ENCODE measurements around the gene C6orf89.

C6orf89 gene

DNA sequence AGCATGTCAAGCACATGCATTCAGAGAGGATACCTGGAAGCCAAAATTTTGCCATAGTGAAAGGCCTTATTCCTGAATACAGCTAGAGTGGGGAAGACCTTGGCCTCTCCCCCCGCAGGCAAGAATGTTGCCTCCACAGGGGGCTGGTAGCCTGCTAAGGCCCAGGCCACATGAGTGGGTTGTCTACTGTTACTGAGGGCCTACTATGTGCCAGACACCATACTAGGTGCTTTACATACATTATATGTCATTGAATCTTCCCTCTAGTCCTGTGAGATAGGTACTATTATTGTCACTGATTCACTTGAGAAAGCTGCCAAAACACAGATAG, 68.1 kb downstream of the C6orf89 start:
- DNase-seq, result no peak

DNA sequence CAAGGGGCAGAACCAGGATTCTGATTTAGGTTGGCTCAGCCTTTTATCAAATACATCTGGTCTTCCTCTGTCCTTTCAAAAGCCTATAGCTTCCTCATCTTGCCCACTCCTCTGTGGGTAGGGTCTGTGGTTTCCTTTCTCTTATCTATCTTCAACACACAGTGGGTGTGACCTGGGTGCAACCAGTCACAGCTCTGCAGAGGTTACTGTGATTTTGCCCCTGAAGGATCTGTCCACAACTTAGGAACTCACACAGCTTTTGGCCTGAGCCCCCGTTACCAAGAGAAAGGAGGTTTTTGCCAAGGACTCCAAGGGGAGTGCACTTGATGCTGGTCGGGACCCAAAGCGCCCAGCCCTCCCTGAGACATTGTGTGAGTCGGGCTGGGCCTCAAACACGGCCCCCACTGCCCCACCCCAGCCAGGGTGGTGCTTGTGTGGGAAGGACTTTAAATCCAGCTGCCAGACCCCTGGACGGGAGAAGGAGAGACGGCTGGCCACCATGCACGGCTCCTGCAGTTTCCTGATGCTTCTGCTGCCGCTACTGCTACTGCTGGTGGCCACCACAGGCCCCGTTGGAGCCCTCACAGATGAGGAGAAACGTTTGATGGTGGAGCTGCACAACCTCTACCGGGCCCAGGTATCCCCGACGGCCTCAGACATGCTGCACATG, 68.6 kb downstream of the C6orf89 start, which contains the start of gene PI16:
PI16 (plus strand) TSS at position 477 of the 670 bp plus-strand sequence; CDS start at position 500, 23 bp downstream.
- DNase-seq, result no peak

DNA sequence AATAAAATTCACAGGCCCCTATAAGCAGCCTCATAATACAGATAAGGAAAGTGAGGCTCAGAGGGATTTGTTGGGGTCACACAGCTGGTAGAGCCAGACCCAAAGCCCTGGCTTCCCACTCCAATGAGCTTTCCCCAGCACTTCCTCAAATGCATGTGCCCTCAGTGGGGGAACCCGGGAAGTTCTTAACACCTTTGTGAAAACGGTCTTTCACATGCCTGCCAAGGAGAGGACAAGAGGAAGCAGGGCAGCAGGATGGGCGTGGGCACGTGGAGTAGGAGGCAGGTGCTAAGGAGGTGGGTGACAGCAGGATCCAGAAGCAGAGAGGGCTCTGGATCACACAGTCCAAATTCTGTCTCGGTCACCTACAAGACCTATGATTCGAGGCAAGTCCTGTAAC, 69.4 kb downstream of the C6orf89 start:
- no peak for DNase-seq

DNA sequence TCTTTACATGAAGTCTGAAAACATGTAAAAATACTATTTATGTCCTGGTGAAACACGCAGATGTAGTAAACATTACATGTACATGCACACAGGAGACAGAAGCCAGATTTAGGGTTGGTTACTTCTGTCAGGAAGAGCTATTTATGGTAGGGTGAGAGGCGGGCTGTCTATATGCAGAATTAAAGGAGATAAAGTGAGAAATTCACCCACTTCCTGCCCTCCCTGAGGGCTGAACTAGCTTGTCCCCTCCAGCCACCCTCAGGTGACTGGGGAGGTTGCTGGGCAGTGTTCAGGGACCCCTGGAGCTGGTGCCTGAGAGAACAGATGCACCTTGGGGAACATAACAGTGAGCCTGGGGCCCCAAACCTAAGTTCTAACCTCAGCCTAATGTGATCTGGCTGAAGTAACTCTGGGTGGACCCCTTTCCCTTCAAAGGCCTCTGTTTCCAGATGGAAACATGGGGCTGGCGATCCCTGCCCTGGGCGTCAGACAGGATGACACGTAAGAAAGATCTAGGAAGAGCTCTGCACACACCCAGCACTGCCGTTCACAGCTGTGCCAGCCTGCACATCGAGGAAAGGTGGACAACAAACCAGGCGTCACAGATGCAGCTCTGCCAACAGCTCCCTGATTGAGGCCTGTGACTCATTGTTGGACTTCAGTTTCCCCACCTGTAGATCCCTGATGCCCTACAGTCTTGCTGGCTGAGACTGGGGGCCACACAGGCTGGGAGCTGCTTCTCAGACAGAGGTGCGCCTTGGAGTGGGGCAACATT, 70.1 kb downstream of the C6orf89 start:
- no peak for DNase-seq

DNA sequence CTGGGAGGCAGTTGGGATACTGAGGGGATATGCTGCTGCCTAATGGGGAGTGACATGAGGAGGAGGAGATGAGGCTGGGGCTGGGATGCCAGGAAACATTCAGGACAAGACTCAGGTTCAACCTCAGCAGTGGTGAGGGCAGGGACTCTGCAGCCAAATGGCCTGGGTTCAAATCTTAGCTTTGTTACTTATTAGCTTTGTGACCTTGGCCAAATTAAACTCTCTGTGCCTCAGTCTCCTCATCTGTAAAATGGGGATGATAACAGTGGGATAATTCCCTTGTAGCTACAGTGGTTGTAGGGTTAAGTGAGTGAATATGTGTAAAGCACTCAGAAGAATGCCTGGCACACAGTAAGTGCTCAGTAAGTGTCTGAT, 70.7 kb downstream of the C6orf89 start:
- no peak for DNase-seq

DNA sequence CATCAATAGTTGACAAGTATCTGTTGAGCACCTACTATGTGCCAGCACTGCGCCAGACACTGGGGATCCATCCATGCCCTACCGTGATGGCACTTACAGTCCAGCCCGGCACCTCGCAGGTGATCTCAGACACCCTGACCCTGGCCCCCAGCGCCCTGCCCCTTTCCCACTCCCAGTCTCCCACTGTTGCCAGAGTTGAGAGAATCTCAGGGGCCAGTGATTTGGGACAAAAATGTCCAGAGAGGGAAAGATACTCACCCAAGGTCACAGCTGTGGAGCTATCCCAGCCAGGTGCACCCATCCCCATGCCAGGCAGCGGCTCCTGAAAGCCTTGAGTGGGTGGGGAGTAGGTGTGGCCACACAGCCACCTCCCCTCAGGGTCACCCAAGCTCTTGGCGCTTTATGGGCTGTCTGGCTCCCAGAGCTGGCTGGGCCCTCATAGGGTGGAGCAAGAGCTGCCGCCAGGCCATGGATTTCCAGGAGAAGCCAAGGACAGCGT, 72.1 kb downstream of the C6orf89 start:
- no peak for DNase-seq

DNA sequence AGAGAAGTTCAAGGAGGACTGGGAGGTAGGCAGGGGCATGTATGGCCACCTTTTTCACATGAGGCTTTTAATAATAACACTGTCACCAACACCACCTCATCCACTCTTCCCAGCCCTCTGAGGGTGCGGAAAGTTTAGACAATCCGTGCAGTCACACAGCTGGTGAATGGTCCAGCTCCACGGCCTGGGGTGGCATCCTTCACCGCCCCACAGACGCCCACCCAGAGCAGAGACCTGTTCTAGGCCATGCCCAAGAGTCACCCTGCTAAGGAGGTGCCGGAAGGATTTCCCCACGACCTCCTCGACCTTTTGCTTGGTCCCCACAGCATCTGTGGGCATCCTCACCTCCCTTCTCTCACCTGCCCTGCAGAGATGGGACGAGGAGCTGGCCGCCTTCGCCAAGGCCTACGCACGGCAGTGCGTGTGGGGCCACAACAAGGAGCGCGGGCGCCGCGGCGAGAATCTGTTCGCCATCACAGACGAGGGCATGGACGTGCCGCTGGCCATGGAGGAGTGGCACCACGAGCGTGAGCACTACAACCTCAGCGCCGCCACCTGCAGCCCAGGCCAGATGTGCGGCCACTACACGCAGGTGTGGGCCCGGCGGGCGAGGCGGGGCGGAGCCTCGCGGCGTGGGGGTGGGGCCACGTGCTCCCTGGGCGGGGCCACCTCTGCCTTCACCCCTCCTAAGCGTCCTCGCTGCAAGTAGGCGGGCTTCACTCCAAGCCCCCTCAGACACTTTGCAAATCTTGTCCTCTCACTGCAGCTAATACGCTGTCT, 73.2 kb downstream of the C6orf89 start:
- DNase-seq, result no peak

DNA sequence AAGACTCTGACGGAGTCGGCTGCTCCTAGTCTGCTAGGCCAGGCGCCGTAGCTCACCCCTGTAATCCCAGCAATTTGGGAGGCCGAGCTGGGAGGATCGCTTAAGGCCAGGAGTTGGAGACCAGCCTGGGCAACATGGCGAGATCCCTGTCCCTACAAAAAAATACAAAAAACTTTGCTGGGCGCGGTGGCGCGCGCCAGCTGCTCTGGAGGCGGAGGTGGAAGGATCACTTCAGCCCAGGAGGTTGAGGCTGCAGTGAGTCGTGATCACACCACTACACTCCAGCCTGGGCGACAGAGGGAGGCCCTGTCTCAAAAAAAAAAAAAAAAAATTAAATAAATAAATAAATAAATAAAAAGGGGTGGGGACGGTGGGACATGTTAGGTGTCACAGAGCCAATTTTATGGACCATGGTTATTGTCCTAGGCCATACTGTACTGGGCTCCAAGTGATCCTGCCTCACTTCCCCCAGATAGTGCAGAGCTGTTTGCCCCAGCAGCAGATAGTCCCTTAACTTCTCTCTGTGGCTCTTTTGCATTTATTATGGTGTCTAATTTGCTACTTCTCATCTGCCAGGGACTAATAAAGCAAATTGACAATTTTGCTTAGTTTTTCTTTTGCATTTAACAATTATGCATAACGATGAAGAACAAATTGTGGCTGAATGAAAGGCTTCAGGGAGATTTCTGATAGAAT, 74.0 kb downstream of the C6orf89 start:
- DNase-seq, result no peak

DNA sequence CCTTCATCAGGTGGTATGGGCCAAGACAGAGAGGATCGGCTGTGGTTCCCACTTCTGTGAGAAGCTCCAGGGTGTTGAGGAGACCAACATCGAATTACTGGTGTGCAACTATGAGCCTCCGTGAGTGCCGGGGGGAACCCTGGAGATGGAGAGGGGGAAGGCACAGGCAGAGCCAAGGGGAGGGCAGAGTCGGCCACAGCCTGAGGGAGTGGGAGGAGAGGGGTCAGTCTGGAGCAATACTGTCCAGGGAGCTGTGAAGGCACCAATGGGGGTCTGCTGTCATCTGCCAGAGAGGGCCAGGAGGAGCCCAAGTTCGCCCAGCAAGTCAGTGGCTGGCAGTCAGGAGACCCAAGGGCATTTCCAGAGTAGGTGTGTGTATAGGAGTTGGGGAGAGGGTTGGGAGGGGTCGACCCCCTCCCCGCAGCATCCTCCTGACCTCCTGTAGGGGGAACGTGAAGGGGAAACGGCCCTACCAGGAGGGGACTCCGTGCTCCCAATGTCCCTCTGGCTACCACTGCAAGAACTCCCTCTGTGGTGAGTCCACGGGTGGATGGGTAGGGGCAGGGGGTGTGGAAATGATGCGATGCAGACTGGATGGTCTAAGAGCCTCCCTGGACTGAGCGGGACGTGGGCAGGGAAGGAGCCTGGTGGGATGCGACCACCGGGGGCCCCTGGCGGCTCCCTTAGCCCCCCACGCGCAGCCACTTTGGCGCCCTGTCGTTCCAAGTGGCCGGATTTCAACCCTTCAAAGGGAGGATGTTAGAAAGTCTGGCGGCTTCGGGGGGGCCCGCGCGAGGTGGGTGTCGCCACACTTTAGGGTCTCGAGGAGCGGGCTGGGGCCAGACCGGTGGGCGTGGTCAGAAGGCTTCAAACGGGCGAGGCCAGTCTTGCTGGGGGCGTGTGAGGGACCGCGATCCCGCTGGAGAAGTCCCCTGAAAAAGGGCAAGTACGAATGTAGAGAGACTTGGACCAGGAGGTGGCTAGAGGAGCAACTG, 76.0 kb downstream of the C6orf89 start:
- no peak for DNase-seq

DNA sequence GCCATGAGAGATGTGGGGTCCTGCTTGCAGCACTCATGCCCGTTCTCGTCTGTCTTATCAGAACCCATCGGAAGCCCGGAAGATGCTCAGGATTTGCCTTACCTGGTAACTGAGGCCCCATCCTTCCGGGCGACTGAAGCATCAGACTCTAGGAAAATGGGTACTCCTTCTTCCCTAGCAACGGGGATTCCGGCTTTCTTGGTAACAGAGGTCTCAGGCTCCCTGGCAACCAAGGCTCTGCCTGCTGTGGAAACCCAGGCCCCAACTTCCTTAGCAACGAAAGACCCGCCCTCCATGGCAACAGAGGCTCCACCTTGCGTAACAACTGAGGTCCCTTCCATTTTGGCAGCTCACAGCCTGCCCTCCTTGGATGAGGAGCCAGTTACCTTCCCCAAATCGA, 77.1 kb downstream of the C6orf89 start:
- DNase-seq, result no peak

DNA sequence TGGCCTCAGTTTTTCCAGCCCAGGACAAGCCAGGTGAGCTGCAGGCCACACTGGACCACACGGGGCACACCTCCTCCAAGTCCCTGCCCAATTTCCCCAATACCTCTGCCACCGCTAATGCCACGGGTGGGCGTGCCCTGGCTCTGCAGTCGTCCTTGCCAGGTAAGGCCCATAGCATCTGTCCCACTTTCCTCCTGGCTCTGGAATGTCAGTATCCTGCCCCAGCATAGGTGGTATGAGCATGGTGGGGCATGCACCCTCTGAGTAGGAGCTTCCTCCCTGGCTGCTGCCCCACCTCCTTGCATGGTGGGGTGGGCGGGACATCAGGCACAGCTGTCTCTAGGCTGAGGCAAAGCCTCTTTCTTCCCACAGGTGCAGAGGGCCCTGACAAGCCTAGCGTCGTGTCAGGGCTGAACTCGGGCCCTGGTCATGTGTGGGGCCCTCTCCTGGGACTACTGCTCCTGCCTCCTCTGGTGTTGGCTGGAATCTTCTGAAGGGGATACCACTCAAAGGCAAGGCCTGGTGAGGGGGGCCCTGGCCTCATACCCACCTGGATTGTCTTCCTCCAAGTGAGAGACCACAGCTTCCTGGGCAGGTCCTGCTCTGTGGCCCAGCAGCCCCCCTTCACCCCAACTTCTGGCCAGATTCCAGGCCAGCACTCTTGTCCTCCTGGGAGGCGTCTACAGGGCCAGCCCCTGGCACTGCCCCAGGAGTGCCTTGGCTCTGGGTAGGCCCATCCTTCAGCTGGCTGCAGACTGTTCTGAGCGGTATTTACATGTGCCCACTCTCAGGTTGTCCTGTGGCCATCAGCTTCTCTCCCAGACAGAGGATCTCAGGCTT, 77.9 kb downstream of the C6orf89 start:
- no peak for DNase-seq

DNA sequence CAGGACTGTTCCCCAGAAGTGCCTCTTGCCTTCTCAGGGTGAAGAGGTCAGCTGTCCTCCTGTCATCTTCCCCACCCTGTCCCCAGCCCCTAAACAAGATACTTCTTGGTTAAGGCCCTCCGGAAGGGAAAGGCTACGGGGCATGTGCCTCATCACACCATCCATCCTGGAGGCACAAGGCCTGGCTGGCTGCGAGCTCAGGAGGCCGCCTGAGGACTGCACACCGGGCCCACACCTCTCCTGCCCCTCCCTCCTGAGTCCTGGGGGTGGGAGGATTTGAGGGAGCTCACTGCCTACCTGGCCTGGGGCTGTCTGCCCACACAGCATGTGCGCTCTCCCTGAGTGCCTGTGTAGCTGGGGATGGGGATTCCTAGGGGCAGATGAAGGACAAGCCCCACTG, 78.6 kb downstream of the C6orf89 start:
- DNase-seq, result no peak

DNA sequence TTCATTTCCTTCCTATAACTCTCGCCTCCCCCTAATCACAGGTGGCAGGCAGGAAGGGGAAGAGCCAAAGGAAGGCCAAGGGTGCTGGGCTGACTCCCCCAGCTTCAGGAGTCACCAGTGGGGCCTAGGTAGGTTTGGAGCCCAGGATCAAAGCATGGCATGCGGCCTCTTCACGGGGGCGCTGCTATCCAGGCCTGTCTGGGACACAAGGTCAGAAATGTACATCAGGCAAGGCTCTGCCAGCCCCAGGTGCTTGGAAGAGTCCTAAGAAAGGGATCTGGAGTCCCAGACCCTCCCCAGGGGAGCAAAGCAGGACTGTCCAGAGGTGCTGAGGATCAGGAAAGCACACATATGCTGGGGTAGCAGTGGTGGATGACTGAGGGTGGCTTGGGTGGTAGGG, 79.2 kb downstream of the C6orf89 start:
- DNase-seq, result no peak

DNA sequence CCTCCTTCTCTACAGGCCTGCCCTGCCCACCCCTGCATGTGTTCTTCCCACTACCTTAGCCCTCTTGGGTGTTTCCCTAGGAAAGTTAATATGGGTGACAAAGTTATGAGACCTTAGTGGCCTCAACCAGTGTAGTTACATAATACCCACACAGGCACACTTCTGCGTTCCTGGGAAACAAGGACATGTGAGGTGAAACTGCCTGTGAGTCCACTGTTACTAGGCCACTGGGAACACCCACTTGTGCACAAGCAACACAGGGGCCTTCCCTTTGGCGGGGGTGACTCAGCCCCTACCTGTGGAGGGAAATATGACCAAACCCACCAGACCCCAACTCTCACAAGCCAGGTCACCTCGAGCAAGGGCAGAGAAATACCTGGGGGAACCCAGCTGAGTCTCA, 81.5 kb downstream of the C6orf89 start:
- no peak for DNase-seq

DNA sequence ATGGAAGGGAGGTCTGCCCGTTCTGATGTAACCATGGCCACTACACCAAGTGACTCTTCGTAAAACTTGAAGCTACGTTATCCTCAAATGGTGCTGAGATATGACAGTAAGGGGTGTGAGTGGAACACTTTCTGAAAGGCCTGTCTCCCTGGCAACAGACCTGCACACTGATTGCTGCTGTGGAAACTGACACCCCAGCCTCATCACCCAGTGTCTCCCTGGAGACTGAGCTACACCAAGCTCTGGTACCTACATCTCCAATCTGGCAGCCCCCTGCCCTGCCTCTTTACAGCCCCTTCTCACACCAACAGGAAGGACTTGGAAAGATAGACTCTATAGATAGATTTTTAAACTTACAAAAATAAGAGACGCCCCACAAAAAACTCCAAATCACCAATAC, 82.0 kb downstream of the C6orf89 start:
- DNase-seq, result no peak

DNA sequence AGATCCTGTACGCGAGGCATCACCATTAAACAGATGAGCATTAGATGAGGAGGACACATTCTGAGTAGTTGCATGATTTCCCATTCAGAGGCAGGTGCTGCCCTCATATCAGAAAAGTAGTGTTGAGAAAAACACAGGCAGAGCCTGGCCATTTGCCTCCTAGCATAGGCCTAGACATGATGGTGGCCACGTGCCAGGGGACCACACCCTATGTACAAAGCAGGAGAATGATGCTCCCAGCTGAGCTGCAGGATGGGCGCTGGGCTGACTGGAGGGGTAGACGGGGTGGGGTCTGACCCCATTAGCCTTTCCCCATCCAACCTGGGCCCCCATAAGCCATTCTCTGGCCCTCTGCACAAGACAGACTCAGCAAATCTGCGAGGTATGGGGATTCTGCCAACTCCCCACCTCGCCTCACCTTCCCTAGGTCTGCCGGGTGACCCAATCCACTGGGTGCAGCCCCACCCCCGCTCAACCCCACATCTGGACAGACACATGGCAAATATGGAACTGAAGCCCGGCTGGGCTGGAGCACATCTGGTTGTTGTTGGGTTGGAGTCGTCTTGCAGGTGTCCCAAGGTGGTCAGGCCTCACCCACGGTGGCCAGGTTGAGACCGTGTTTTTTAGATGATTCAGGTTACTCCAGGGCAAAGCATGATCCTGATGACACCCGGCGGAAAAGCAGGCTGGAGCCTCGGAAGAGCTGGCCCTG, 82.7 kb downstream of the C6orf89 start:
- no peak for DNase-seq

DNA sequence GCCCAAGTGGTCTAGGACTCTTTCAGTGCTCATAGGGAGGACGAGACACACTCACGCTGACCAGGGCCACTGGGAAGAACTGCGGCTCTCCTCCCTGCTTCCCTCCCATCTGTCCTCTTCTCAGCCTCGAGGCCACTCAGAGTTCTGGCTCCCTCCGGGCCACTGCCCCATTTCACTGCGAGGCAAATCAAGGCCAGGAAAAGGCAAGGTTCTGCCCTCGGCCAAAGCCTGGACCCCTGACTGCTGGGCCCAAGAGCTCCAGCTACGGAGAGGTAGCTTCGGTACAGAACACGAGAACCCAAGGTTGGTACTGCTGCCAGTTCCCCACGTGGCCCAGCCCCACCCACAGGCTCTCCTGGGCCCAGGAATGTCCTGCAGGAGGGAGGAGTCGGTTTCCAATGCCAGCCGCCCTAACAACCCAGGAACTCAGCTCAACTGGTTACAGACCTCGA, 83.5 kb downstream of the C6orf89 start:
- DNase-seq, result no peak

DNA sequence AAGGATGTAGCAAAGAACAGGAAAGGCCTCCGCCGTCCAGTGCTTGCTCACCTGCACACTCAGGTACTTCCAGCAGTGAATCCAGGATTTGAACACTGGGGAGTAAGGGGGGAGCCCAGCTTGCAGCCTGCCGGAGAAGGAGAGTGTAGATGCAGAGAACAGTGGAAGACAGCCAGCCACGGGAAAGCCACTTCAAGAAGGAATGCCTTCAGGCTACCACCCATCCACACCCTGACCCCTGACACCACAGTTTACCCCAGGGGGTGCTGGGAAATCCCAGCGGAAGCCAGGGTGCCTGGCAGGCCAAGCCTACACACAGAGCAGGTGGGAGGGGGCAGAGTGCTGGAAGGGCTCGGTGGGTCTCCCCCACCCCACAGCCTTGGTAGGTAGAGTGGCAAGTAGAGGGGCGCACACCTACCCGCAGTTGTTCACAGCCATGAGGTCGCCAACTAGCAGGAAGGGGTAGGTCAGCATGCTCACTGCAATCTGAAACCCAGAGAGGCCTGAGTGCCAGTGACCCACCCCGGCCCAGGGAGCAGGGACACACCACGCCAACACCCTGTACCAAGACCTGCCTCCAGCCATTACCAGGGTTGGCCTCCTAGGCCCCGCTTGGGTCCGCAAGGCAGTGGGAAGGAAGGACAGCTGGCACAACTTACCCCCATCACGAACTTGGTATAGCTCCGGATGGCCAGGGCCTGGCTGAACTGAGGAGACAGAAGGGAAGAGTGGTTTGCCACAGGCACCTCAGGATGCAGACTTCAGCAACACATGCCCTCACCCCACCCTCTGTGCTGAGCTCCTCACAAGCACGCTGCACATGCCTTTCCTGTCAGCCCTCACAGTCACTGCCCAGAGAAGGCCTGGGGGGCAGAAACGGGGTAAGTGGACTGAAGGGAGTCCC, 84.5 kb downstream of the C6orf89 start:
- no peak for DNase-seq

Measured in NCI-H748 treated with DMSO at 0.1 percent for 48 hours (cell line).